Tibial nerve (tissue), 4 donors: ENCODE results near the gene AASDH. TPM values are rescaled to one million over a fixed set of nuclear protein-coding genes. Genes with fewer than 3 reads are reported as not detected.

Experiments used
- DNase-seq, 2 donors: peaks; one replicate each; pipeline ENCODE4 v3.0.0-alpha.2; 2019; ENCODE audit warnings: low spot score in 2 of 2
- H3K27ac ChIP-seq, 4 donors: fragments of 200-600 bp; sonication (generic) in 3 of 4; one replicate each; pipeline ENCODE4 v1.5.1; 2017 to 2019; ENCODE audit warnings: mild to moderate bottlenecking in 1 of 4
- H3K27me3 ChIP-seq, 2 donors: fragments of 200-600 bp; sonication (generic) in 1 of 2; one replicate each; pipeline versions ENCODE4 v1.5.1 to v1.6.0; 2017 to 2019
- H3K36me3 ChIP-seq, 3 donors: fragments of 200-600 bp; sonication (generic); one replicate each; pipeline ENCODE4 v1.5.1; 2018 to 2019
- H3K4me1 ChIP-seq, 4 donors: fragments of 200-600 bp; sonication (generic) in 3 of 4; one replicate each; pipeline ENCODE4 v1.5.1; 2017 to 2019
- H3K4me3 ChIP-seq, 4 donors: fragments of 200-600 bp; sonication (generic) in 3 of 4; one replicate each; pipeline ENCODE4 v1.5.1; 2017 to 2019; ENCODE audit warnings: mild to moderate bottlenecking in 1 of 4, moderate library complexity in 1 of 4
- H3K9me3 ChIP-seq, 4 donors: fragments of 200-600 bp; sonication (generic) in 3 of 4; one replicate each; pipeline ENCODE4 v1.5.1; 2017 to 2019
- CTCF ChIP-seq, 5 experiments: fragments of 200-600 bp in 3 of 5; fragments of 450-650 bp in 2 of 5; sonication (generic) in 3 of 5; IDR thresholded peaks; one replicate each; pipeline ENCODE4 v1.5.1; 2016 to 2019; ENCODE audit warnings: antibody characterized with exemption in 5 of 5, mild to moderate bottlenecking in 3 of 5, moderate library complexity in 2 of 5
- EP300 ChIP-seq, 2 donors: sonication (generic); formaldehyde crosslinking; IDR thresholded peaks; one replicate each; pipeline ENCODE4 v1.6.1; 2017; ENCODE audit warnings: antibody characterized with exemption in 2 of 2, mild to moderate bottlenecking in 1 of 2
- POLR2A ChIP-seq, 2 donors: fragments of 450-650 bp; IDR thresholded peaks; one replicate each; pipeline ENCODE4 v1.6.1; 2017; ENCODE audit warnings: antibody characterized with exemption in 2 of 2, mild to moderate bottlenecking in 2 of 2, moderate library complexity in 2 of 2
- WGBS, 2 donors: methylation state at CpG; one replicate each; pipeline ENCODE4 v1.1.5; 2018; 5-methylcytosine and 5-hydroxymethylcytosine counted together
- total RNA-seq, 4 donors: library from RNA; depleted of rRNA; stranded (reverse); fragments of >200 nt; gene quantifications; one replicate each; pipeline ENCODE4 v1.1.0, GENCODE V29; 2016

Gene AASDH
- total RNA-seq, 4 donors from 2014 or later, result 8.4 to 15.3 (median 12.3) TPM

GRCh38 chr4:56320293-56320692 is 67.0 kb downstream of the AASDH start:
- peaks cover 0 to 6% (median 0%) of the 10 kb centered on the region in 4 donors for H3K4me1 ChIP-seq
- no peak for DNase-seq
- 97 to 99% methylated on average over 5 of the region's 5 CpGs for whole genome bisulfite sequencing, 2 donors
- no peaks in the 10 kb centered on the region for H3K27me3 ChIP-seq
- H3K4me3 ChIP-seq, result no peak overlapping the region
- H3K36me3 ChIP-seq, result peaks cover 0 to under 1% (median 0%) of the 10 kb centered on the region in 3 donors
- H3K9me3 ChIP-seq, result no peaks in the 10 kb centered on the region
- H3K27ac ChIP-seq, result no peak overlapping the region
- TF ChIP-seq EP300 (IDR thresholded peaks at IDR 0.05) (no peak), POLR2A (IDR thresholded peaks at IDR 0.05) (no peak), CTCF (IDR thresholded peaks at IDR 0.05) (no peak)

- Histone ChIP-seq H3K4me3 (no peak overlapping the region), H3K36me3 (peaks cover 0 to 18% (median 0%) of the 10 kb centered on the region in 3 donors), H3K4me1 (peaks cover 0 to 6% (median 0%) of the 10 kb centered on the region in 4 donors), H3K9me3 (no peaks in the 10 kb centered on the region), H3K27ac (no peak overlapping the region), H3K27me3 (no peaks in the 10 kb centered on the region)
- TF ChIP-seq EP300 (IDR thresholded peaks at IDR 0.05) (no peak), CTCF (IDR thresholded peaks at IDR 0.05) (no peak), POLR2A (IDR thresholded peaks at IDR 0.05) (no peak)
- 67 to 73% methylated on average over 1 of the region's 1 CpG for WGBS, 2 donors
- no peak for DNase-seq
Measured at GRCh38 chr4:56318555-56318954, 68.7 kb downstream of the AASDH start.

- H3K36me3 ChIP-seq, result peaks cover 0 to 19% (median 0%) of the 10 kb centered on the region in 3 donors
- H3K9me3 ChIP-seq, result no peaks in the 10 kb centered on the region
- no peak for TF ChIP-seq POLR2A (IDR thresholded peaks at IDR 0.05)
- no peak for TF ChIP-seq CTCF (IDR thresholded peaks at IDR 0.05)
- no peak for TF ChIP-seq EP300 (IDR thresholded peaks at IDR 0.05)
- no peak overlapping the region for H3K27ac ChIP-seq
- no peak for DNase-seq
- H3K4me3 ChIP-seq, result no peak overlapping the region
- no peaks in the 10 kb centered on the region for H3K27me3 ChIP-seq
- peaks cover 0 to 6% (median 0%) of the 10 kb centered on the region in 4 donors for H3K4me1 ChIP-seq
Measured at GRCh38 chr4:56317749-56318148, 69.5 kb downstream of the AASDH start.

GRCh38 chr4:56316011-56316650 is 71.2 kb downstream of the AASDH start:
- no peak overlapping the region for H3K4me3 ChIP-seq
- no peaks in the 10 kb centered on the region for H3K27me3 ChIP-seq
- H3K27ac ChIP-seq, result no peak overlapping the region
- no peak for TF ChIP-seq POLR2A (IDR thresholded peaks at IDR 0.05)
- no peak for TF ChIP-seq EP300 (IDR thresholded peaks at IDR 0.05)
- TF ChIP-seq CTCF (IDR thresholded peaks at IDR 0.05), result no peak
- H3K36me3 ChIP-seq, result peaks cover 0 to 19% (median 0%) of the 10 kb centered on the region in 3 donors
- no peaks in the 10 kb centered on the region for H3K9me3 ChIP-seq
- WGBS, 2 donors, result 93 to 96% methylated on average over 29 of the region's 29 CpGs
- no peaks in the 10 kb centered on the region for H3K4me1 ChIP-seq
- DNase-seq, result no peak

- H3K27ac ChIP-seq, result no peak overlapping the region
- 94 to 96% methylated on average over 24 of the region's 24 CpGs for WGBS, 2 donors
- TF ChIP-seq POLR2A (IDR thresholded peaks at IDR 0.05) (no peak), CTCF (IDR thresholded peaks at IDR 0.05) (no peak), EP300 (IDR thresholded peaks at IDR 0.05) (no peak)
- no peak overlapping the region for H3K4me3 ChIP-seq
- no peak for DNase-seq
- no peaks in the 10 kb centered on the region for H3K9me3 ChIP-seq
- H3K36me3 ChIP-seq, result peaks cover 0 to 19% (median 0%) of the 10 kb centered on the region in 3 donors
- no peaks in the 10 kb centered on the region for H3K4me1 ChIP-seq
- no peaks in the 10 kb centered on the region for H3K27me3 ChIP-seq
Measured at GRCh38 chr4:56315543-56315942, 71.7 kb downstream of the AASDH start.
